ENCODE results near the gene RAB4B.

GRCh38 chr19:40747536-40747935 lies 30.5 kb upstream of the RAB4B start:
- TF ChIP-seq CTCF (conservative IDR thresholded peaks at IDR 0.05; ENCODE audit: low read depth, low read length) (no peak), EZH2 (IDR thresholded peaks at IDR 0.05; ENCODE audit: borderline replicate concordance, low read depth, low read length, poor library complexity, severe bottlenecking) (no peak)
